Activated CD8-positive, alpha-beta memory T cell treated with anti-CD3 and anti-CD28 coated beads, Interleukin-2, amount 50 U/mL, for 4 hours (primary cell): ENCODE data around the gene MTA1.

ENCODE experiments used
- DNase-seq: peaks from one replicate; pipeline ENCODE4 v3.0.0-alpha.2; 2020

Gene MTA1

DNA sequence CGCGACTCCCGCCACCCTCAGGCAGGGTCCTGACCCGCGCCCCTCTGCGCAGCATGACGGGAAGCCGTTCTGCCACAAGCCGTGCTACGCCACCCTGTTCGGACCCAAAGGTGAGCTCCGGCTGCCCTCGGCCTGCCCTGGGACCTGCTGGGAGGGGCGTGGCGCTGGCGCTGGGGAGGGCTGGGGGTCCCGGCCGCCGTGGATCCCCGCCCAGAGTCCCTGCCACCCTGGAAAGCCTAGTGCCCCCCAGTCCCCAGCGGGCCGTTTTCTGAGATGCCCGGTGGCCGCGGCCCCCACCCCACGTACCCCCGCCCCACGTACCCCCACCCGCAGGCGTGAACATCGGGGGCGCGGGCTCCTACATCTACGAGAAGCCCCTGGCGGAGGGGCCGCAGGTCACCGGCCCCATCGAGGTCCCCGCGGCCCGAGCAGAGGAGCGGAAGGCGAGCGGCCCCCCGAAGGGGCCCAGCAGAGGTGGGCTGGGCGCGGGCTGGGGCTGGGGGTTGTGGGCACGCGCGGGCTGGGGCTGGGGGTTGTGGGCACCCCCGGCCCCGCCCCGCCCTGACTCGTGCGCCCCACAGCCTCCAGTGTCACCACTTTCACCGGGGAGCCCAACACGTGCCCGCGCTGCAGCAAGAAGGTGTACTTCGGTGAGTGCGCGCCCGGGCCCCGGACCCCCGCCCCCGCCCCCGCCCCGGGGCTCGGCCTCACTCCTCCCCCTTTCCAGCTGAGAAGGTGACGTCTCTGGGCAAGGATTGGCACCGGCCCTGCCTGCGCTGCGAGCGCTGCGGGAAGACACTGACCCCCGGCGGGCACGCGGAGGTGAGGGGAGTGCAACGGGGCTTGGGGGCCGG is 59.0 kb downstream of the MTA1 start:
- no peak for DNase-seq

GRCh38 chr14:105479431-105480158 is 60.0 kb downstream of the MTA1 start:
- no peak for DNase-seq

GRCh38 chr14:105480199-105480746 is 60.6 kb downstream of the MTA1 start:
- DNase-seq = no peak

DNA sequence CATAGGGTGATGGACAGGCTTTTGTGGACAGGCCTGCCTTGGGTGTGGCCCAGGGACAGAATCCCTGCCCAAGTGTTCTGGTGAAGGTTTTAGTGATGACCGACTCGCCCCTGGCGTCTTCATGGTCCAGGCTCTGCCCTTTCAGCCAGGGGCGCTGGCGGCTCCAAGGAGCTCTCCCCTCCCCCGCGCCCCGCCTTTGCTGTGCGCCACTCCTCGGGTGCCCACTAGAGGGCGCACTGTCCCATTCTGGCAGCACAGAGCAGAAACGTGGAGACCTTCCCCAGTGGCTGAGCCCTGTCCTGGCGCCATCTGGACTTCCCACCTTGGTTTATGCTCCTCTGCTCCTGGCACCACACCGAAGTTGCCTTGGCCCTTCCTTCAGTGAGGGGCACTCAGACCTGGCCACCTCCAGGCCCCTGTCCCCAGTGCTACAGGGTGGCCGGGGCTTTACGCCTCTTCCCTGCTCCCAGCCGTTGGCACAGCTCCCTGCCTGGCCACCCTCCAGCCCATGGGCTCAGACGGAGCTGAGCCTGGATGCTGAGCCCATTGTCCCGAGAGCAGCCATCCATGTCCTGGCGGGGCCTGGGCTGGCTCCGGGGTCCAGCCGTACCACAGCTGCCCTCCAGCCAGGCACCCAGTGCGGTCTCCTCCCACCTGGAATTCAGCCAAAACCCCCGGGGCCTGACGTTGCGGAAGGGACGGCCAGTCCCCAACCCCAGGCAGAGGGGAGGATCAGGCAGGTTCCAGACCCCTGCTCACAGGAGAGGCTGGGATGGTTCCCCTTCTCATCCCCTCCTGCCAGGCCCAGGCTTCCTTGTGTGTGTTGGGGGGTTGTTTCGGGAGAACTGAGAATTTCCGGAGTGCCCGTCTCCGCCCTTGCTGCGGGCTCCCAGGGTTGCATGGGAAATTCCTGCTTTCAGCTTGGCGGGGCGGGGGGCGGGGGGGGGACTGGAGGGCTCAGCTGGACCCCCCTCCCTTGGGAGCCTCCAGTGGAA is 61.5 kb downstream of the MTA1 start:
- DNase-seq = peak; percentile 88

GRCh38 chr14:105481886-105482457 is 62.3 kb downstream of the MTA1 start:
- DNase-seq = peak; percentile 86

DNA sequence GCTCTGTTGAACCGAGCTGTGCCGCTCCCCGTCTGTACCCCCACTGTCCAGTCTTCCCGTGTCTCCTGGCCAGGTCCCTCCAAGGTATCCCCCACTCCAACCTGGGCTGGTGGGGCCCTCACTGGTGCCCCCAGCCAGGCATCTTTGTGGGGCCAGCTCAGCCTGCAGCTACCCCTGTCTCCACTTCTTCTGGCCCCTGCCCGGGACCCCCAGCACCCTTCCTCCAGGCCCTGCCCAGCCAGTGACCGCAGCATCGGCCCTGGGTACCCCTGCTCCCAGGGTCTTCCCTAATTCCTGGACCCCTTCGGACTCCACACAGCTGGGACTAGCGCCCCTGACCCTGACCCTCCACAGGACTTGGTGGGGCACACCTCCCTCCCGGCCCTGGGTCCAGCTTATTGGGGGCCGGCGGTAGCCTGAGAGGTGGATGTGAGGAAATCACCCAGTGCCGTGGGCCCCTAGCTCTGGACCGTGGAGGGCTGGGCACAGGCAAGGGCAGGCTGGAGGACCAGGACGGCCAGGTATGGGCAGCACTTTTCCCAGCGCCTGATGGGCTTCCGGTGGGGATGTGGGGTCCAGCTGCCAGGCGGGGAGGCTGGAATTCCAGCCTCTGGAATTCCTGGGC is 63.0 kb downstream of the MTA1 start:
- no peak for DNase-seq

DNA sequence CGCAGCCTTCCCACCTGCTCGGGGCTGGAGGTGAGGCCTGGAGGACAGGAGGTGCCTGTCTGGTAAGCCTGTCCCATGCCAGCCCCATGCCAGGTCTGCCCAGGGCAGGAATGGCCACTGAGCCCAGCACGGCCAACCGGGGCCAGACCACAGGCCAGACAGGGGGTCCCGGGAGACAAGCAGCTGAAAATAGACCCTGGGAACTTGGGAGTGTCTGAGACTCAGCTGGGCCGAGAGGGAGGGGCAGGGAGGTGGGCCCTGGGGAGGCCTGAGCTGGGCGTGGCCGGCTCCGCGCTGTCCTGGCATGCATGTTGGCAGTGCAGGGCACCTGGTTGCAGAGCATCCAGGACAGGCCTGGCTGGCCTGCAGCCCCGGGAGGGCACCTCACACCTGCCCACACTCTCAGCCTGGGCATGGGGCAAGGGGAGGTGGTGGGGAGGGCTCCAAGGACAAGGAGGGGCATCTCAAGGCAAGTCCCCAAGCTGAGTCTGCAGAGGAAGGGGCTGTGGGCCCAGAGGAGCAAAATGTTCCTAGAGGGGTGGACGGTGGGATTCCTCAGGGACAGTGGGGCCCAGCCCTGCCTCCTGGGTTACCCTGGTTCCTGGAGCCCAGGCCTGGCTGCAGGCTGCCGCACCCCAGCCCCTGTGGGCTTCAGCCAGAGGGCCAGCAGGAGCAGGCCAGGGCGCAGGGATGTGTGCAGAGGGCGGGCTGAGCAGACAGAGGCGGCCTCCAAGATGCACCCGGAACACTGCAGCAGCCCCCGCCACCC is 63.9 kb downstream of the MTA1 start:
- DNase-seq = no peak

DNA sequence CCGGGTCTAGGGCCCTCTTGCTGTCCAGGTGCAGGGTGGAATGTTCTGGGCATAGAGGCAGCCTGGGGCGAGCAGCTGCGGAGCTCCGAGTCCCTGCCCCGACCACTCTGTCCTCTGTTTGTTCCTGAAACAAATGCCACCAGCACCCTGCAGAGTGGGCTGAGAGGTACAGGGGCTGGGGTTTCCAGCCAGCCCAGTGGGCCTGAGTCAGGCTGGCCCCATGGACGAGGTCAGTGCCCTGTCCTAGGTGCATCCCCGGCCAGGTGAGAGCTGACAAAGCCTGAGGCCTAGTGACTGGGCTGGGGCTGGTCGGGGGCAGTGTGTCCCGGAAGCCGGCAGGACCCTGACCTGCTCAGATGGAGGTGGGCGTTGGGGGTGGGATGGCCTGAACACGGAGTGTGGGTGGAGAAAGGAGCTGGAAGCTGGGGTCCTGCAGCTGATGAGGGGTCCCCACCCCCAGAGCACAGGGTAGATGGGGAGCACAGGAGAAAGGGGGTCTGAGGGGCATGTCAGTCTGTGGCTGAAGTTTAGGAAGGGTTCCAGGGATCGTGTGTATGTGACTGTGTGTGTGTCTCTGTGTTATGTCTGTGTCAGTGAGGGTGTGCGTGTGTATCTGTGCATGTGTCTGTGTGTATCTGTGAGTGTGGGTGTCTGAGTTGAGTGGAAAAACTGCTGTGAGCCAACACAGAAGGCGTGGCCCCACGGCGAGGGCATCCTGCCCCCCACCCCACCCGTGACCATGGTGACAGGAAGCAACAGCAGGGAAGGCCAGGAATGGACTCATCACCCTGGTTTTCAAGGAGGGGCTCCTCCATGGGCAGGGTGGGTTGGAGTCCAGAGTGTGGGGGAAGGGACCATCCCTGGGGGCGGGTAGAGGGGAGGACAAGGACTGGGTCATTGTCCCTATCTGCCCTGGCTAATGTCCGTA is 64.7 kb downstream of the MTA1 start:
- DNase-seq = peak; percentile 62

DNA sequence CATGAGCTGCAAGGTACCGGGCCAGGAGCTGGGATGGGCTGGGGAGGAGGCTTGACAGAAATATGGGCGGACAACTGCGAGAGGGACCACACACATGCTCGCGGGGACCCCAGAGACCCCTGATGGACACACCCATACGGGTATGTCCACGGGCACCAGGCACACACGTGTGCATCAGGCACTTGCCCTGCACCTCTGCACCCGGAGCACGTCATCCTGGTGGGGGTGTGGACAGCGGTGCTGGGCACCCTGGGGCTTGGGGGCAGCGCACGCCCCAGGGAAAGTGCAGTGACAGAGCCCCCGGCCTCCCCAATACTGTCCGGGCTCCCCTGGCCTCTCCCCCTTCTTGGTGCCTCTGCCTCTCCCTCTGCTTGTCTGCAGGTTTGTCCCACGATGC is 65.4 kb downstream of the MTA1 start:
- no peak for DNase-seq

DNA sequence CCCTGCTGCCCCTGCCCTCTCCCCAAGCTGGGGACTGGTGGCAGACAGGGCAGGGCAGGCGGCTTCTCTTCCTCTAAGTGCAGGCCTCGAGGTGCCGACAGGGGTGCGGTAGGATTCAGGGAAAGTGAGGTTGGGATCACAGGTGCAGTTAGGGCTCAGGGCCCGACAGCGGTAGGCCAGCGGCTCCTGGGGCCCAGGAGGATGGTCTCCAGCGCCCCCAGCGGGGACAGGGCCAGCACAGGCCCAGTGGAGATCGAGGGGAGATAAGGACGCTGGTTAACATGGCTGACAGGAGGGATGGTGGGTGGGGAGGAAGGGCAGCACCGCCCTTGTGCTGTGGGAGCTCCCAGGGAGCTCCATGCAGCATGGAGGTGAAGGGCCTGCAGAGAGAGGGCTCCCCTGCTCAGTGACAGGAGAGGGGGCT is 66.1 kb downstream of the MTA1 start:
- no peak for DNase-seq

GRCh38 chr14:105486163-105486973 is 66.7 kb downstream of the MTA1 start, which contains the start of gene CRIP1:
Gene CRIP1 (plus strand): TSS chr14:105486886. CDS start chr14:105487260, 374 bp downstream.
- DNase-seq = no peak

DNA sequence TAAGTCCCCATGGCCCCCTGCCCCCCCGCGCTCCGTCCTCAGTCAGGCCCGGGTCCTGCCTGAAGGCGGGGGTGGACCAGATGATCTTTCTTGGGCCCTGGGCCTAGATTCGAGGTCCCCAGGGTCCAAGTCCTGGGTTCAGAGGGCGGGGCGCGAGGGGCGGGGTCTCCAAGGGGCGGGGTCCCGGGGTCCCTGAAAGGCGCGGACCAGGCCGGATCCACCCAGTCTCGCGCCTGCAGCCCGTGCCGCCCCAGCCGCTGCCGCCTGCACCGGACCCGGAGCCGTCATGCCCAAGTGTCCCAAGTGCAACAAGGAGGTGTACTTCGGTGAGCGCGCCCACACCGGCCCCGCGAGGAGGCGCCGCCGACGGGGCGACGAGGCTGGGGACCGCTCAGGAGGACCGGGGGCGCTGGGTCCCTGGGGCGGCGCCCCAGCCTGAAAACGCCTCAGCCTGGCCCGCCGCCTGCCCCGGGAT is 67.4 kb downstream of the MTA1 start:
- DNase-seq = peak; percentile 50

DNA sequence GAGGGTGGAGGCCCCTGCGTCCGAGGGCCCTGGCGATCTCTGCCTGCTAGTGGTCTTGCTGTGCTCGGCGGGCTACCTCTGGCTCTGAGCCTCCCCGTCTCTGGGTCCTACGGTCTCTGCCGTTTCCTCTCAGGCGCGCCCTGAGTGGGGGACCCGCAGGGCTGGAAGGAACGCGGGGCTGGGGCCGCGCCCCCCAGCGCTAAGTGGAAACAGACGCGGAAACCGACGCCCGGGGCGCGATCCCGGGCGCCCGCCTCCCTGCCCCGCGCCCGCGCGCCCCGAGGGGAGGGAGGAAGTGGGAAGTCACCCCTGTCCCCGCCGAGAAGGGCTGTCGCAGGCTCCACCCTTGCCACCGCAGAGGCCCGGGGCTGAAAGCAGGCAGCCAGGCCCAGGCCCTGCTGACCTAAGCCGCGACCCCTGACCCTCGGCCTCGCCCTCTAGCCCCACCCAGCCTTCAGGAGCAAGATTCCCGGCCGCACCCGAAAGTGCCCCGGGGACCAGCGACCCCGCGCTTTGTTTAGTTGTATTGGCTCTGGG is 67.9 kb downstream of the MTA1 start:
- DNase-seq = peak; percentile 58

DNA sequence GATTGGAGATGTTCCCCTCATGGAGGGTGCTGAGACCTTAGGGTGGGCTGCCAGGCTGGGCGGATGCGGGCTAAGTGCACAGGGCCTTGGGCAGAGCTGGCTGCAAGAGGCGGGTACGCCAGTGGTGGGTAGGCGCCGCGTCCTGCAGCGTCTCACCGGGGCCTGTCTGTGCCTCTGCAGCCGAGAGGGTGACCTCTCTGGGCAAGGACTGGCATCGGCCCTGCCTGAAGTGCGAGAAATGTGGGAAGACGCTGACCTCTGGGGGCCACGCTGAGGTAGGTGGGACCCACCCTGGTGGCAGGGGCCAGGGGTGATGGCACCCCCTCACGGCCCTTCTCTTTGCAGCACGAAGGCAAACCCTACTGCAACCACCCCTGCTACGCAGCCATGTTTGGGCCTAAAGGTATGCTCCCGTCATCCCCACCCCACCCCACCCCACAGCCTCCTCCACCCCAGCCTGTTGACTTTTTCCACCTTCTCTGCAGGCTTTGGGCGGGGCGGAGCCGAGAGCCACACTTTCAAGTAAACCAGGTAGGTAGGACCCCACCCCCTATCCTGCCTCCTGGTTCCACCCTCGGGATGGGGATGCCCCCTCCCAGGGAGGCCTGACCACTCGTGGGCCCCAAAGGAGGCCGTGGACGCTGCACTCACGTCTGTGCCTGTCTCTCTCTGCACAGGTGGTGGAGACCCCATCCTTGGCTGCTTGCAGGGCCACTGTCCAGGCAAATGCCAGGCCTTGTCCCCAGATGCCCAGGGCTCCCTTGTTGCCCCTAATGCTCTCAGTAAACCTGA is 68.6 kb downstream of the MTA1 start:
- no peak for DNase-seq

DNA sequence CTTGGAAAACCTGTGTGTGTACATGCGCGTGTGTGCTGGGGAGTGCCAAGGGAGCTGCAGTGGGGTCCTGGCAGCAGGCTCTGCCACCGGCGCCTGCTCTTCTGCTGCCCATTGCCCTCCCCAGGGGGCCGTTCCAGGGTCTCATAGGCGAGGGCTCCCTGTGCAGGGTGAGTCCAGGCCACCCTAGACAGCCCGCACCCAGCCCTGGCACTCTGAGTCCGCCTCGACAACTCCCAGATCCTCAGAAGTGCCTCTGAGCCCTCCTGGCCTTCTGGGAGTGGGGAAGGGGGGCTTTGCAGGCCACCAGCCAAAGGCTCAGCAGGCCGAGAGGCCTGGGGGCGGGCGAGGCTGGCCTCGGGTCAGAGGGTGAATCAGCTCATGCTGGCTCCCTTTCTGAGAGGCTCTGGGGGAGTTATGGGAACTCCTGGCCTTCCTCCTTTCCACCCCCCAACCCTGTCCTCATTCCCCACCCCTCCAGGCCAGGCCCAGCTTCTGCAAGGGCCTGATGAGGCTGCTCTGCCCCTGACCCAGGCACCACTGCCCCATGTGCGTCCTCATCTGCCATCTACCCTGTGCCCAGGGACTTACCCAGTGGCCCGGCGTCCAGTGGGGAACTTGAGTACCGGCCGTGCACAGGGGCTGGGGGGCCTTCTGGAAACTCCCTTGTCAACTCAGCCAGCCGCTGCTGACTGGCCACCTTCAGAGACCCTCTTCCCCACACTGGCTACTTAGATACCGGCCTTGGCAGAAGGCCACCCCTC is 69.3 kb downstream of the MTA1 start:
- no peak for DNase-seq

DNA sequence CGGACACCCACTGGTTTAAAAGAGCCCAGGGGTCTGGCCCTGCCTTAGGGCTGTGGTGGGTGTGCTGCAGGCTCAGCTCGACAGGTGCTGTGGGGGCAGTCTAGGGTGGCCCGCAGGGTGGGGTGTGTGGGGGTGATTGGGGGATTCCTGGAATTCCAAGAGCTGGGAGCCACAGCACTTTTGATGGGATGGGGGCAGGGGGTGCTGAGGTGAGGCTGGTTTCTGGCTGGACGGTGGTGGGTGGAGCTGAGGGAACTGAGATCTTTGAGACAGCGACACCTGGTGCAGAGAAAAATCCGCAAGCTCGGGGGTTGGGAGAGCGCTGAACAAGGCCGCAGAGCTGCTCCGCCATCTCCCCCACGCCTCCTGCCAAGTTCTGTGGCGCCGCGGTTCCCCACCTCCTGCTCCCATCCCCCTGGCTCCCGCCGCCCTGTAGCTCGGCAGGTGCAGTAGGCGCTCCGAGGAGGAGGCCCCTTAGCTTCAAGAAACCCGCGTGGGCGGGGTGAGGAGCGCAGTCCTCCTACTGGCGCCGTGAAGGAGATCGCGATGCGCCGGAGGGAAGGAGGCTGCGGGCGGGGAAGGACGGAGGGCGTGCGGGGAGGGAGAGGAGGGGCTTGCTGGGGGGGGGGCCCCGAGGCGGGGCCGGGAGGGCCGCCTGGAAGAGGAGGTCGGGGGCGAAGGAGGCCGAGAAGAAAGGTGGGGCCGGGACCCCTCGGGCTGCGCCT is 70.1 kb downstream of the MTA1 start:
- peak; percentile 84 for DNase-seq
